NT2/D1 (cell line): ENCODE results near the gene DOCK11.
"Not testable (repeated sequence)": the region's sequence is repeated elsewhere in the genome, so short reads cannot be mapped to it uniquely, and the experiment has no call there.

Experiments
- DNase-seq: peaks from one replicate; pipeline ENCODE4 v3.0.0-alpha.2; 2011; ENCODE audit warnings: low read depth, low spot score
- H3K27me3 ChIP-seq: 2 replicates; pipeline ENCODE4 v1.6.0; 2011; ENCODE audit warnings: mild to moderate bottlenecking; ENCODE audit not compliant: insufficient read length, insufficient read depth
- H3K36me3 ChIP-seq: 2 replicates; pipeline ENCODE4 v1.6.1; 2011; ENCODE audit warnings: mild to moderate bottlenecking, low read length, mixed read lengths; ENCODE audit not compliant: insufficient read depth, insufficient read length
- H3K4me1 ChIP-seq: 2 replicates; pipeline ENCODE4 v1.5.1; 2011; ENCODE audit not compliant: insufficient read depth, insufficient read length
- H3K4me3 ChIP-seq: 2 replicates; pipeline ENCODE4 v1.5.1; 2011; ENCODE audit warnings: low read depth; ENCODE audit not compliant: insufficient read length
- H3K9ac ChIP-seq: 2 replicates; pipeline ENCODE4 v1.6.0; 2011; ENCODE audit warnings: low read depth; ENCODE audit not compliant: insufficient read length
- H3K9me3 ChIP-seq: 2 replicates; pipeline ENCODE4 v1.5.1; 2011; ENCODE audit warnings: mild to moderate bottlenecking, low read length; ENCODE audit not compliant: insufficient read depth
- SUZ12 ChIP-seq: IDR thresholded peaks from 2 replicates; pipeline ENCODE4 v1.6.1; 2011; ENCODE audit not compliant: insufficient read length, insufficient read depth; ENCODE audit errors: extremely low read depth
- YY1 ChIP-seq: IDR thresholded peaks from 2 replicates; pipeline ENCODE4 v1.6.1; 2011; ENCODE audit not compliant: insufficient read length, insufficient read depth
- ZNF274 ChIP-seq: IDR thresholded peaks from 2 replicates; pipeline ENCODE4 v1.6.1; 2011; ENCODE audit warnings: mild to moderate bottlenecking, low read depth, low read length

The DOCK11 gene

DNA sequence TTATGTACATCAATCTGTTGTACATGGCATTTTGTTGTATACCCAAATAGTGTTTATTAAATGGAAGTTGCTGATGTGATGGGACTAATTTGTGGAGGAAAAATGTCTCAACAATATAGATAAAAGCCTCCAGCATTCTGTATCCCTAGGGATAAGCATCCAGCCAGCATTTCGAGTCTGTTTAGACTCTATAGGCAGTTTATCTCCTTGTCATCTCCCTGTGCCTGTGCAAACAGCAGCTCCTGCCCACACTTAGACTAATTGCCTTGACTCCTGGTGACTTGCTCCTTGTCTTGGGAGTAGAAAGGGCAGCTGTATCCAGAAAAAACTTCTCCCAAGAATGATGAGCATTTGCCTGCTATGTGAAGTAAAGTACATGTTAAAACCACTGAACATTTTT, 83.8 kb downstream of the DOCK11 start:
- Histone ChIP-seq H3K9me3 (no peaks in the 10 kb centered on the region), H3K27me3 (no peaks in the 10 kb centered on the region), H3K36me3 (no peaks in the 10 kb centered on the region), H3K4me3 (no peak overlapping the region), H3K4me1 (no peaks in the 10 kb centered on the region), H3K9ac (no peak overlapping the region)
- TF ChIP-seq YY1: no peak
- no peak for TF ChIP-seq SUZ12
- TF ChIP-seq ZNF274: no peak
- no peak for DNase-seq

DNA sequence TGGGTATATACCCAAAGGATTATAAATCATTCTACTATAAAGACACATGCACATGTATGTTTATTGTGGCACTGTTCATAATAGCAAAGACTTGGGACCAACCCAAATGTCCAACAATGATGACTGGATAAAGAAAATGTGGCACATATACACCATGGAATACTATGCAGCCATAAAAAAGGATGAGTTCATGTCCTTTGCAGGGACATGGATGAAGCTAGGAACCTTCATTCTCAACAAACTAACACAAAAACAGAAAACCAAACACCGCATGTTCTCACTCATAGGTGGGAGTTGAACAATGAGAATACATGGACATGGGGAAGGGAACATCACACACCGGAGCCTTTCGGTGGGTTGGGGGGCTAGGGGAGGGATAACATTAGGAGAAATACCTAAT, 87.3 kb downstream of the DOCK11 start:
- not testable (repeated sequence) for H3K9ac ChIP-seq, H3K4me1 ChIP-seq, H3K9me3 ChIP-seq, H3K4me3 ChIP-seq, H3K36me3 ChIP-seq, DNase-seq, H3K27me3 ChIP-seq

DNA sequence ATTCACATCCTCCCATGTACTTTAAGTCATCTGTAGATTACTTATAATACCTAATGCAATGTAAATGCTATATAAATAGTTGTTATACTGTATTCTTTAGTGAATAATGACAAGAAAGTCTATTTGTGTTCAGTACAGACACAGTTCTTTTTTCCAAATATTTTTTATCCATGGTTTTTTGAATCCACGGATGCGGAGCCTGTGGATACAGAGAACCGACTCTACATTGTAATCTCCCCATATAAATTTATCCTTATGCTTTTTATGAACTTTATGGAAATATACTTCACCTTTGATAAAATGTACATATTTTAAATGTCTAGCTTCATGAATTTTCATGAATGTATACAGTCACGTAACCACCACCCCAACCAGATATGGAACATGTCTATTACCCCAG, 88.2 kb downstream of the DOCK11 start:
- H3K27me3 ChIP-seq: no peaks in the 10 kb centered on the region
- no peak overlapping the region for H3K9ac ChIP-seq
- H3K9me3 ChIP-seq: no peaks in the 10 kb centered on the region
- no peak for DNase-seq
- H3K4me3 ChIP-seq: no peak overlapping the region
- H3K4me1 ChIP-seq: no peaks in the 10 kb centered on the region
- no peaks in the 10 kb centered on the region for H3K36me3 ChIP-seq
- TF ChIP-seq ZNF274 (no peak), SUZ12 (no peak), YY1 (no peak)

DNA sequence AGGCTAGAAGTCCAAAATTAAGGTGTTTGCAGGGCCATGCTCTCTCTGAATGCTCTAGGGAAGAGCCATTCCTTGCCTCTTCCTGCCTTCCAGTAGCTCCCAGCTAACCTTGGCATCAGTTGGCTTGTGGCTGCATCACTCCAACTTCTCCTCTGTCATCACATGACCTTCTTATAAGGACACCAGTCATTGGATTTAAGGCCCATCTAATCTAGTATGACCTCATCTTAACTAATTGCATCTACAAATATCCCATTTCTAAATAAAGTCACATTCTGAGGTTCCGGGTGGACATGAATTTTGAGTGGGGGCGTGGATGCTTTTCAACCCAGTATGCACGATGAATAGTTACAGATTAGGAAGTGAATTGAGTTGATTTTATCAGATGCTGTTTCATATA, 89.7 kb downstream of the DOCK11 start:
- Histone ChIP-seq H3K4me3 (no peak overlapping the region), H3K9ac (no peak overlapping the region), H3K27me3 (no peaks in the 10 kb centered on the region), H3K4me1 (no peaks in the 10 kb centered on the region), H3K9me3 (no peaks in the 10 kb centered on the region), H3K36me3 (no peaks in the 10 kb centered on the region)
- DNase-seq: no peak
- TF ChIP-seq ZNF274 (no peak), SUZ12 (no peak), YY1 (no peak)

DNA sequence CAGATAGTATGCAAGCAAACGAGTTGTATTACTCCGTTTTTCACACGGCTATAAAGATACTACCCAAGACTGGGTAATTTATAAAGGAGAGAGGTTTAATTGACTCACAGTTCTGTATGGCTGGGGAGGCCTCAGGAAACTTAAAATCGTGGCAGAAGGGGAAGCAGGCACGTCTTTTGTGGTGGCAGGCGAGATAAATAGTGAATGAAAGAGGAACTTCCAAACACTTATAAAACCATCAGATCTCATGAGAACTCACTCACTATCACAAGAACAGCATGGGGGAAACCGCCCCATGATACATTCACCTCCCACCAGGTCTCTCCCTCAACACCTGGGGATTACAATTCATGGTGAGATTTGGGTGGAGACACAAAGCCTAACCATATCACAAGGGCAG, 90.6 kb downstream of the DOCK11 start:
- H3K36me3 ChIP-seq, H3K9me3 ChIP-seq, H3K9ac ChIP-seq, H3K4me1 ChIP-seq, DNase-seq, H3K4me3 ChIP-seq, H3K27me3 ChIP-seq: not testable (repeated sequence)

DNA sequence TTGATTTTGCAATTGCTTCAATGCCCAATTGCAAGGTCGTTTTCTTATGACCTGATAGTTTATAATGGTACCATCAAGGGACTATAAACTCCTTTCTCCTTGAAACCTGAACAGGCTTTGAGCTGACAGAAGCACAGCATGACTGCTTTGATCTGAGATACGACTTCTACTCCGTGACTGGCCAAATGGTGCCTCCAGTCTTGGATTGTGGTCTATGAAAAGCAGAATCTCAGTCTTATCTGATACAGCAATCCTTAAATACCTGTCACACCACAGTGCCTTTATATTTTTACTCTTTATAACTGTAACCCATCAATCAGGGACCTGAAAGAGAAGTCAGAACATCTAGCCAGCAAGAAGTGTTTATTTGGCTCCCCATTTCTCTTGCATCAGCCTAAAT, 93.1 kb downstream of the DOCK11 start:
- Histone ChIP-seq H3K9me3 (no peaks in the 10 kb centered on the region), H3K4me3 (no peak overlapping the region), H3K9ac (no peak overlapping the region), H3K27me3 (no peaks in the 10 kb centered on the region), H3K4me1 (no peaks in the 10 kb centered on the region), H3K36me3 (no peaks in the 10 kb centered on the region)
- TF ChIP-seq ZNF274 (no peak), SUZ12 (no peak), YY1 (no peak)
- no peak for DNase-seq

DNA sequence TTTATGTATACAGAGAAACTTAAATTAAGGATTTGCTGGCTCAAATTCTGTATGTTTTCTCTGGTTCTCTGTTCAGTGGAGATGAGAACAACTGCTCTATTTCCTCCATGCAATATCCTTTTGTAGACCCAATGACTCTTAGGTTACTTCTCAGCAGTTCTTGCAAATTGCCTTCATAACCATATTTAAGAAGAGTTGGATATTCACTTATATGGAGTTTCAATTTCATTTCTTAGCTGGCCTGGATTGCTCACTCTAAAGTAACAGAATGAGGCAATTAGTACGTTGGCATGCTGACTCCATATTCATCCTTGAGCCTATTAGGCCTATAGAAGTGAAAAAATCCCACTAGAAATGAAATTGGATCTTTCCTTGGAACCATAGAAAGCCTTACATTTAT, 93.6 kb downstream of the DOCK11 start:
- Histone ChIP-seq H3K9ac (no peak overlapping the region), H3K27me3 (no peaks in the 10 kb centered on the region), H3K4me3 (no peak overlapping the region), H3K36me3 (no peaks in the 10 kb centered on the region), H3K9me3 (no peaks in the 10 kb centered on the region), H3K4me1 (no peaks in the 10 kb centered on the region)
- no peak for DNase-seq
- TF ChIP-seq YY1 (no peak), SUZ12 (no peak), ZNF274 (no peak)

DNA sequence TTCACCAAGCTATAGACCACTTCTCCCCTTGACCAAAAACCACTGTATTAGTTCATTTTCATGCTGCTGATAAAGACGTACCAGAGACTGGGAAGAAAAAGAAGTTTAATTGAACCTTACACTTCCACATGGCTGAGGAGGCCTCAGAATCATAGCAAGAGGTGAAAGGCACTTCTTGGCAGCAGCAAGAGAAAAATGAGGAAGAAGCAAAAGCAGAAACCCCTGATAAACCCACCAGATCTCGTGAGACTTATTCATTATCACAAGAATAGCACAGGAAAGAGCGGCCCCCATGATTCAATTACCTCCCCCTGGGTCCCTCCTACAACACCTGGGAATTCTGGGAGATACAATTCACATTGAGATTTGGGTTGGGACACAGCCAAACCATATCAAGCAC, 97.8 kb downstream of the DOCK11 start:
- no peak overlapping the region for H3K9ac ChIP-seq
- H3K4me3 ChIP-seq: no peak overlapping the region
- no peaks in the 10 kb centered on the region for H3K36me3 ChIP-seq
- no peaks in the 10 kb centered on the region for H3K27me3 ChIP-seq
- TF ChIP-seq YY1 (no peak), ZNF274 (no peak), SUZ12 (no peak)
- DNase-seq: no peak
- H3K4me1 ChIP-seq: no peaks in the 10 kb centered on the region
- no peaks in the 10 kb centered on the region for H3K9me3 ChIP-seq
